HL-60 (cell line): ENCODE data around the gene CTNNAL1.

ENCODE experiments used
- DNase-seq, 2 experiments: peaks; one replicate each; pipeline ENCODE4 v3.0.0-alpha.2; 2010 to 2020; ENCODE audit warnings: low read depth in 1 of 2, low spot score in 1 of 2
- H3K27ac ChIP-seq: fragments of 250-450 bp; sonication (Bioruptor Pico); replicated peaks from 2 replicates; pipeline ENCODE4 v1.5.1; 2020; ENCODE audit warnings: mild to moderate bottlenecking, moderate library complexity
- H3K27me3 ChIP-seq: fragments of 250-450 bp; sonication (Bioruptor Pico); 2 replicates; pipeline ENCODE4 v1.5.1; 2021; ENCODE audit warnings: mild to moderate bottlenecking, moderate library complexity; ENCODE audit not compliant: insufficient read depth, poor library complexity, severe bottlenecking
- H3K4me3 ChIP-seq: replicated peaks from 2 replicates; pipeline ENCODE4 v1.5.1; 2011; ENCODE audit warnings: mild to moderate bottlenecking, control low read depth, low read length; ENCODE audit not compliant: insufficient read depth
- CTCF ChIP-seq: IDR thresholded peaks from one replicate; pipeline ENCODE4 v1.5.1; 2011; ENCODE audit warnings: low read length, control low read depth, inconsistent platforms; ENCODE audit not compliant: insufficient read depth
- GABPA ChIP-seq: IDR thresholded peaks from 2 replicates; pipeline ENCODE4 v1.6.1; 2012; ENCODE audit warnings: low read depth
- POLR2AphosphoS5 ChIP-seq: IDR thresholded peaks from 2 replicates; pipeline ENCODE4 v1.6.1; 2012; ENCODE audit warnings: low read depth
- SPI1 ChIP-seq: IDR thresholded peaks from 2 replicates; pipeline ENCODE4 v1.6.1; 2012; ENCODE audit warnings: low read depth, mild to moderate bottlenecking, borderline replicate concordance
- TF ChIP-seq, protein P1 (sequence below): IDR thresholded peaks from 2 replicates; pipeline ENCODE4 v1.6.1; 2012; ENCODE audit warnings: low read depth; ENCODE audit not compliant: insufficient replicate concordance

The CTNNAL1 gene

GRCh38 chr9:108963459-108964143, 49.7 kb downstream of the CTNNAL1 start:
- no peak overlapping the region for H3K27ac ChIP-seq
- H3K27me3 ChIP-seq, result no peaks in the 10 kb centered on the region
- H3K4me3 ChIP-seq, result no peak overlapping the region
- TF ChIP-seq CTCF, result no peak
- TF ChIP-seq POLR2AphosphoS5, result no peak
- TF ChIP-seq SPI1, result no peak
- TF ChIP-seq GABPA, result no peak
- TF ChIP-seq, protein P1, sequence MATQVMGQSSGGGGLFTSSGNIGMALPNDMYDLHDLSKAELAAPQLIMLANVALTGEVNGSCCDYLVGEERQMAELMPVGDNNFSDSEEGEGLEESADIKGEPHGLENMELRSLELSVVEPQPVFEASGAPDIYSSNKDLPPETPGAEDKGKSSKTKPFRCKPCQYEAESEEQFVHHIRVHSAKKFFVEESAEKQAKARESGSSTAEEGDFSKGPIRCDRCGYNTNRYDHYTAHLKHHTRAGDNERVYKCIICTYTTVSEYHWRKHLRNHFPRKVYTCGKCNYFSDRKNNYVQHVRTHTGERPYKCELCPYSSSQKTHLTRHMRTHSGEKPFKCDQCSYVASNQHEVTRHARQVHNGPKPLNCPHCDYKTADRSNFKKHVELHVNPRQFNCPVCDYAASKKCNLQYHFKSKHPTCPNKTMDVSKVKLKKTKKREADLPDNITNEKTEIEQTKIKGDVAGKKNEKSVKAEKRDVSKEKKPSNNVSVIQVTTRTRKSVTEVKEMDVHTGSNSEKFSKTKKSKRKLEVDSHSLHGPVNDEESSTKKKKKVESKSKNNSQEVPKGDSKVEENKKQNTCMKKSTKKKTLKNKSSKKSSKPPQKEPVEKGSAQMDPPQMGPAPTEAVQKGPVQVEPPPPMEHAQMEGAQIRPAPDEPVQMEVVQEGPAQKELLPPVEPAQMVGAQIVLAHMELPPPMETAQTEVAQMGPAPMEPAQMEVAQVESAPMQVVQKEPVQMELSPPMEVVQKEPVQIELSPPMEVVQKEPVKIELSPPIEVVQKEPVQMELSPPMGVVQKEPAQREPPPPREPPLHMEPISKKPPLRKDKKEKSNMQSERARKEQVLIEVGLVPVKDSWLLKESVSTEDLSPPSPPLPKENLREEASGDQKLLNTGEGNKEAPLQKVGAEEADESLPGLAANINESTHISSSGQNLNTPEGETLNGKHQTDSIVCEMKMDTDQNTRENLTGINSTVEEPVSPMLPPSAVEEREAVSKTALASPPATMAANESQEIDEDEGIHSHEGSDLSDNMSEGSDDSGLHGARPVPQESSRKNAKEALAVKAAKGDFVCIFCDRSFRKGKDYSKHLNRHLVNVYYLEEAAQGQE, result no peak
- DNase-seq, result no peak

GRCh38 chr9:108961151-108961550, 52.1 kb downstream of the CTNNAL1 start:
- DNase-seq, result no peak
- TF ChIP-seq, protein P1, result no peak
- TF ChIP-seq GABPA (no peak), SPI1 (no peak), POLR2AphosphoS5 (no peak), CTCF (no peak)
- Histone ChIP-seq H3K27me3 (no peaks in the 10 kb centered on the region), H3K27ac (no peak overlapping the region), H3K4me3 (no peak overlapping the region)

GRCh38 chr9:108960331-108960730, 53.0 kb downstream of the CTNNAL1 start:
- H3K27ac ChIP-seq, result no peak overlapping the region
- DNase-seq, result no peak
- no peak overlapping the region for H3K4me3 ChIP-seq
- TF ChIP-seq GABPA (no peak), SPI1 (no peak), POLR2AphosphoS5 (no peak), CTCF (no peak)
- TF ChIP-seq, protein P1, result no peak
- no peaks in the 10 kb centered on the region for H3K27me3 ChIP-seq
